ENCODE results near the gene MFAP4.

- TF ChIP-seq MAX (IDR thresholded peaks at IDR 0.05) = no peak
- no peak for TF ChIP-seq FOXM1 (IDR thresholded peaks at IDR 0.05; ENCODE audit: borderline replicate concordance, low read depth)
- no peak for TF ChIP-seq REST (IDR thresholded peaks at IDR 0.05; ENCODE audit: low read depth)
- no peak for TF ChIP-seq CEBPB (IDR thresholded peaks at IDR 0.05)
- TF ChIP-seq EP300 (IDR thresholded peaks at IDR 0.05; ENCODE audit: borderline replicate concordance) = no peak
- no peak for TF ChIP-seq YY1 (IDR thresholded peaks at IDR 0.05; ENCODE audit: low read depth)
Measured at GRCh38 chr17:19431691-19432090, 44.7 kb upstream of the MFAP4 start.
